ENCODE measurements around the gene LMBRD1.
"Not testable (repeated sequence)": the region's sequence is repeated elsewhere in the genome, so short reads cannot be mapped to it uniquely, and the experiment has no call there.

Gene LMBRD1

DNA sequence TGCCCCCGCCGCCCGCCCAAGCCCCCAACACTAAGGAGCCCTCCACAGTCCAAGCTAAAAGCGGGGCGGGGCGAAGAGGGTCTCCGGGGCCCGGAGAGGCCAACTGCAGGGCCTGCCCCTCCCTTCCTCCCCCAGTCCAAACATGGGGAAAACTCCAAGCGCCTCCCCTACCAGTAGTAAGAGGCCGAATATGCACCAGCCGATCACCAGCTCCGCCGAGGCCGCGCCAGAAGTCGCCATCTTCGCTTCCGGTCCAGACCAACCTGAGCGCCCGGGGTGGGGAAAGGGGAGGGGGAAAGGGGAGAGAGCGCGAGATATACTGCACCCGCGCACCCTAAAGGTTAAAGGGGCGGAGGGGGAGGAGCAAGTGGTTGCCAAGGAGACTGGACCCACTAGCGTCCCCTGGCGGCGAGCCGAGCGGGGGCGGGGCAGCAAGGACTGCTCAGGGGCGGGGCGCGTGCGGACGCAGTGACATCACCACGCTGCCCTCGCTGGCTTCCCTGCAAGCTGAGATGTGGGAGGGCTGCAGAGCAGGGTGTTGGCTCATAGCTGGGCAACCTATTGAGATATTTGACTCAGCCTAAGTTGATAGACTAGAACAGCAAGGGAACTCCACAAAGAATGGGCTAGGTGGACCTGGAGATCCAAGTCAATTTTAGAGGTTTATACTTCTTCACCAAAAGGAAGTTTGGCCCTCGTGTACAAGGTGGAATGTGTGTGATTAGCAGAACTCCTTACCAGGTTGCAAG is at the start of gene LMBRD1:
Gene LMBRD1 (minus strand): TSS at position 369 of the 749 bp plus-strand sequence. CDS start 129 bp downstream, at position 240.
- CTCF ChIA-PET, result interaction anchor here (1.0 to 5.6 kb wide), 3 partner anchors 10 to 306 kb away, joined by 3 to 45 read pairs (median 4); no protein-coding TSS in a partner anchor
- peak within 1 kb of the TSS; percentile 90 for H3K4me3 Mint-ChIP-seq
- peaks cover 41% of the 10 kb centered on the region for H3K4me1 Mint-ChIP-seq
- DNase-seq, result peak; percentile 99
- no peaks in the 10 kb centered on the region for H3K27me3 Mint-ChIP-seq
- peaks cover 16% of the 10 kb centered on the region for H3K36me3 Mint-ChIP-seq
- H3K9me3 Mint-ChIP-seq, result peaks cover 7% of the 10 kb centered on the region
- peak within 1 kb of the TSS; percentile 95 for H3K27ac Mint-ChIP-seq

- no peak overlapping the region for H3K4me3 Mint-ChIP-seq
- no peaks in the 10 kb centered on the region for H3K36me3 Mint-ChIP-seq
- no peak overlapping the region for H3K27ac Mint-ChIP-seq
- peaks cover 9% of the 10 kb centered on the region for H3K27me3 Mint-ChIP-seq
- CTCF ChIA-PET, result no interaction called here
- H3K4me1 Mint-ChIP-seq, result no peaks in the 10 kb centered on the region
- no peak for DNase-seq
- H3K9me3 Mint-ChIP-seq, result no peaks in the 10 kb centered on the region
These were observed 49.5 kb upstream of the LMBRD1 start for GRCh38 chr6:69846312-69846711.

GRCh38 chr6:69843189-69843588 is 46.4 kb upstream of the LMBRD1 start:
- no peak overlapping the region for H3K4me3 Mint-ChIP-seq
- H3K4me1 Mint-ChIP-seq, result no peaks in the 10 kb centered on the region
- no peaks in the 10 kb centered on the region for H3K9me3 Mint-ChIP-seq
- DNase-seq, result no peak
- no peak overlapping the region for H3K27ac Mint-ChIP-seq
- no peaks in the 10 kb centered on the region for H3K36me3 Mint-ChIP-seq
- H3K27me3 Mint-ChIP-seq, result peaks cover 13% of the 10 kb centered on the region
- CTCF ChIA-PET, result no interaction called here

- Mint-ChIP-seq H3K27me3 (peaks cover 13% of the 10 kb centered on the region), H3K4me3 (no peak overlapping the region), H3K36me3 (no peaks in the 10 kb centered on the region), H3K4me1 (no peaks in the 10 kb centered on the region), H3K9me3 (no peaks in the 10 kb centered on the region), H3K27ac (no peak overlapping the region)
- no peak for DNase-seq
- CTCF ChIA-PET, result interaction anchor here (1.4 kb wide), 1 partner anchor 24 kb away, joined by 3 read pairs; no protein-coding TSS in a partner anchor
These were observed 45.1 kb upstream of the LMBRD1 start for GRCh38 chr6:69841862-69842261.

GRCh38 chr6:69835414-69836179 is 38.8 kb upstream of the LMBRD1 start:
- Mint-ChIP-seq H3K4me3 (no peak overlapping the region), H3K4me1 (no peaks in the 10 kb centered on the region), H3K9me3 (no peaks in the 10 kb centered on the region), H3K36me3 (no peaks in the 10 kb centered on the region), H3K27me3 (peaks cover 4% of the 10 kb centered on the region), H3K27ac (no peak overlapping the region)
- no peak for DNase-seq
- CTCF ChIA-PET, result interaction anchor here (0.6 to 1.2 kb wide), 6 partner anchors 10 to 271 kb away, joined by 3 to 4 read pairs (median 3); no protein-coding TSS in a partner anchor

DNA sequence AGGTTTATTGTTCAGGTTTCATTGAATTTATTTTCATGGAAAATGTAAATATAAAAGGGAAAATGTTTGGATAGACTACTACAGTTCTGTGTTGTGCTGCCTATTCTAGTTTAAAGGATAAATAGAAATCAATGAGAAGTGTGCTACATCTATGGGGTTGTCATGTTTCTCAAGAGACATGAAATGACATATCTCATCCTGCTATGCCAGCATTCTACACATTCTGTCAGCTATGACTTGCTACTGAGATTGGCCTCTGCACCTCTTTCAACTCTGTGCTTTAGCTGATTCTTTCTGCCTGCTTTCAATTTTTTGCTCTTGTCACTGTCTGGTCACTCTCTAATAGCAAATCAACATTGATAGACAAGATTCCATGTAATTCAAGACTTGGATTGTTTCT is 35.7 kb upstream of the LMBRD1 start:
- no peak overlapping the region for H3K4me3 Mint-ChIP-seq
- no peaks in the 10 kb centered on the region for H3K27me3 Mint-ChIP-seq
- H3K9me3 Mint-ChIP-seq, result no peaks in the 10 kb centered on the region
- DNase-seq, result no peak
- H3K4me1 Mint-ChIP-seq, result no peaks in the 10 kb centered on the region
- H3K36me3 Mint-ChIP-seq, result no peaks in the 10 kb centered on the region
- CTCF ChIA-PET, result no interaction called here
- H3K27ac Mint-ChIP-seq, result no peak overlapping the region

- CTCF ChIA-PET, result no interaction called here
- Mint-ChIP-seq H3K9me3 (no peaks in the 10 kb centered on the region), H3K4me3 (no peak overlapping the region), H3K36me3 (no peaks in the 10 kb centered on the region), H3K4me1 (no peaks in the 10 kb centered on the region), H3K27me3 (peaks cover 4% of the 10 kb centered on the region), H3K27ac (no peak overlapping the region)
- no peak for DNase-seq
These were observed 30.6 kb upstream of the LMBRD1 start for GRCh38 chr6:69827276-69827893.

DNA sequence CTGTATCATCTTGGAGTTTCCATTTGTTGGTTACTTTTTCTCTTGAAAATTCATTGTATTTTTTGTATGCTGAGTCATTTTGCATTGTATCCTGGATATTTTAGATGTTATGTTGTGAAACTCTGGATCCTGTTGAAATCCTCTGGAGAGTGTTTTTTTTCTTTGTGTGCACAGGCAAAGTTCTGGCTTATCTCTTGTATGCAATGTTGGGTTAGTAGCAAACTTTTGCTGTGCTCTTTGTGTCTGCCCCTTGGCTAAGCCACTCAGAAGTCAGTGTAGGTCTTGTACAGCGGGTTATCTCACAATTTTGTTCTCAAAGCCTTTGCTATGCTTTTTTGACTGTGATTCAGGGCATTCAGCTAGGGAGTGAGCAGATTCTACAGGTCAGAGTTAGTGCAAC is 29.1 kb upstream of the LMBRD1 start:
- Mint-ChIP-seq H3K36me3 (no peaks in the 10 kb centered on the region), H3K27me3 (peaks cover 4% of the 10 kb centered on the region), H3K27ac (no peak overlapping the region), H3K4me1 (no peaks in the 10 kb centered on the region), H3K9me3 (no peaks in the 10 kb centered on the region), H3K4me3 (no peak overlapping the region)
- DNase-seq, result no peak
- CTCF ChIA-PET, result interaction anchor here (0.9 kb wide), 1 partner anchor 9 kb away, joined by 3 read pairs; no protein-coding TSS in a partner anchor

- CTCF ChIA-PET, H3K4me3 Mint-ChIP-seq: not testable (repeated sequence)
These were observed 27.5 kb upstream of the LMBRD1 start for GRCh38 chr6:69824355-69824754.

GRCh38 chr6:69820438-69820837 is 23.6 kb upstream of the LMBRD1 start:
- DNase-seq, result no peak
- CTCF ChIA-PET, result no interaction called here
- H3K27me3 Mint-ChIP-seq, result no peaks in the 10 kb centered on the region
- no peak overlapping the region for H3K27ac Mint-ChIP-seq
- no peak overlapping the region for H3K4me3 Mint-ChIP-seq
- no peaks in the 10 kb centered on the region for H3K9me3 Mint-ChIP-seq
- no peaks in the 10 kb centered on the region for H3K36me3 Mint-ChIP-seq
- peaks cover 19% of the 10 kb centered on the region for H3K4me1 Mint-ChIP-seq

More at GRCh38 chr6:69824355-69824754, 27.5 kb upstream of the LMBRD1 start:
- not testable (repeated sequence) for DNase-seq, H3K27ac Mint-ChIP-seq, H3K36me3 Mint-ChIP-seq, H3K4me1 Mint-ChIP-seq, H3K27me3 Mint-ChIP-seq, H3K9me3 Mint-ChIP-seq

DNA sequence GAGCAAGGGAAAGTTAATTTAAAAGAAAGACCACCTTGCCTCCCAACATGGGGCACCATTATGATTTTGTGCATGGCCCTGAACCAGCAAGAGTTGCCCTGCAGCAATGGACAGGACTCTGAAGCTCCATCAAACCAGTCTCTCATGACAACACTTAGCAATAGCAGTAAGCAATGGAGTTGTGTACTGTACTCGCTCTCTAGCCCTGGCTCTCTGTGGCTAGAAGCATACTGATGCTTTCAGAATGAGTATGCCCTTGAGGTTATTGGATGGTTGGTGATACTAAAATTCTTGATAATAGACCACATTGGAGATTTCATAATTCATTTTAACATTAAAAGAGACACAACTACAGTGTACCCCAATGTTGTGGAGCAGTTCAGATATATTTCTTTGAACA is 23.2 kb upstream of the LMBRD1 start:
- CTCF ChIA-PET, result no interaction called here
- DNase-seq, result no peak
- H3K4me3 Mint-ChIP-seq, result no peak overlapping the region
- H3K9me3 Mint-ChIP-seq, result no peaks in the 10 kb centered on the region
- H3K4me1 Mint-ChIP-seq, result peaks cover 23% of the 10 kb centered on the region
- H3K27me3 Mint-ChIP-seq, result no peaks in the 10 kb centered on the region
- H3K27ac Mint-ChIP-seq, result no peak overlapping the region
- H3K36me3 Mint-ChIP-seq, result no peaks in the 10 kb centered on the region

GRCh38 chr6:69819138-69819537 is 22.3 kb upstream of the LMBRD1 start:
- Mint-ChIP-seq H3K27ac (no peak overlapping the region), H3K9me3 (no peaks in the 10 kb centered on the region), H3K27me3 (no peaks in the 10 kb centered on the region), H3K36me3 (no peaks in the 10 kb centered on the region), H3K4me1 (peaks cover 30% of the 10 kb centered on the region), H3K4me3 (no peak overlapping the region)
- CTCF ChIA-PET, result no interaction called here
- DNase-seq, result no peak

DNA sequence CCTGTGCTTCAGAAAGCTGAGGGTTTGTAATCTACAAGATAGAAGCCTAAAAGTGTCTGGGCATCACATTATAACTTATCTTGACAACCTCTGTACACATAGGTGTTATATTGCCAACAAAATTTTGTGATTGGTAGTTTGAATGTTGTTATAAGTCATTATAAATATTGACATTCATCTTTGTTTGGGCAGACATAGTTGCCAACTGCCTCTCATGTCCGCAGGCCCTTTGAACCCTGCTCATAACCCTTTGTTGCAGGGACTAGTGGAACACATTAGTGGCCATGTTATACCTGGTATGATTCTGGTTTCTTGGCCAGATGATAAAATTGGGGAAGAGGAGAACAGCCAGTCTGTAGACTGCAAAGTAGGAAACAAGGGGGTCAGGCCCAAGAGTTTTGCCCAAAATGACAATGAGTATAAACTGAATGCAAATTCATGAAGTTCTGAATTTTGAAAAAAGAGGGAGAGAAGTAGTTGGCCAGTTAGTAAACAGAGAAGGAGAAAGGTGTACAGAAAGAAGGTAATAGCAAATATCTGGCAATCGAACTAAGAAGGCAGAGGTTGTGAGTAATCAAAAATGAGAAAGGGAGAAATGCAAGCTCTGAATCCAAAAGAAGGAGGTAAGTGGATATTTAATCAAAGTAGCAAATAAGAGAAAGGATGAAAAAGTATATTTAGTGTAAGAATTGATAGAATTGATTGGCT is 21.6 kb upstream of the LMBRD1 start:
- no peak overlapping the region for H3K27ac Mint-ChIP-seq
- H3K36me3 Mint-ChIP-seq, result no peaks in the 10 kb centered on the region
- H3K4me3 Mint-ChIP-seq, result no peak overlapping the region
- CTCF ChIA-PET, result no interaction called here
- no peak for DNase-seq
- peaks cover 37% of the 10 kb centered on the region for H3K4me1 Mint-ChIP-seq
- no peaks in the 10 kb centered on the region for H3K27me3 Mint-ChIP-seq
- H3K9me3 Mint-ChIP-seq, result no peaks in the 10 kb centered on the region

DNA sequence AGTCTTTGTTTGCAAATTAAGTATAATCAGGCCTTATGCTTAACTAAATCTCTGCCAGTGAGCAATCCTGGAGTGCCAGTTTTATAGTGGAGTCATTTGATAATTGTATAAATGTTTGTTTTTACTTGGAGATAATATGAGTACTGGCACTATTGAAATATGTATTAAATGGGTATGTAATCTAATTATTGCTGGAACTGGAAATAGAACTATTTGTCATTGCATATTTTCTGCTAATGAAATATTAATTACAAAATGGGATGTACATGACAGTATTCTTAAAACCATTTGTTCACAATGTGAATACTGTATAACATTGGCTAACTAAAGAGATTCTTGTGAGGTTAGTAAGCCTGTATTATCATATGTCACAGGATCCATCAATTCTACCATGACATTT is 20.5 kb upstream of the LMBRD1 start:
- DNase-seq, result no peak
- H3K27ac Mint-ChIP-seq, result no peak overlapping the region
- no peaks in the 10 kb centered on the region for H3K27me3 Mint-ChIP-seq
- H3K4me1 Mint-ChIP-seq, result peaks cover 47% of the 10 kb centered on the region
- CTCF ChIA-PET, result interaction anchor here (6.0 kb wide), 1 partner anchor 19 kb away, joined by 45 read pairs; the partner anchor contains the start of gene LMBRD1
- peaks cover 6% of the 10 kb centered on the region for H3K36me3 Mint-ChIP-seq
- no peak overlapping the region for H3K4me3 Mint-ChIP-seq
- no peaks in the 10 kb centered on the region for H3K9me3 Mint-ChIP-seq
